ENCODE results near the gene DES. TPM values are rescaled to one million over a fixed set of nuclear protein-coding genes. Genes with fewer than 3 reads are reported as not detected.
A peak's percentile ranks its signal among the peaks of the same experiment; 100 is the strongest.

Gene DES
- total RNA-seq, 4 donors from 2014 or later: 82.0 to 574 (median 112) TPM

GRCh38 chr2:219438453-219438852 is 20.3 kb downstream of the DES start:
- peaks cover 0 to 27% (median 7%) of the 10 kb centered on the region in 4 donors for H3K4me1 ChIP-seq
- no peaks in the 10 kb centered on the region for H3K36me3 ChIP-seq
- no peak overlapping the region for H3K27ac ChIP-seq
- H3K9me3 ChIP-seq: no peaks in the 10 kb centered on the region
- H3K27me3 ChIP-seq: peaks cover 0 to 18% of the 10 kb centered on the region in 2 donors
- H3K4me3 ChIP-seq: no peak overlapping the region
- no peak for DNase-seq
- no peak for TF ChIP-seq CTCF (IDR thresholded peaks at IDR 0.05)
- TF ChIP-seq POLR2A (IDR thresholded peaks at IDR 0.05): no peak

- no peaks in the 10 kb centered on the region for H3K9me3 ChIP-seq
- H3K4me1 ChIP-seq: peaks cover 0 to 27% (median 7%) of the 10 kb centered on the region in 4 donors
- no peak for DNase-seq
- TF ChIP-seq POLR2A (IDR thresholded peaks at IDR 0.05): no peak
- no peak for TF ChIP-seq CTCF (IDR thresholded peaks at IDR 0.05)
- H3K27ac ChIP-seq: peak overlapping the region in 1 of 4 donors; percentile 12
- H3K4me3 ChIP-seq: no peak overlapping the region
- H3K27me3 ChIP-seq: peaks cover 0 to 18% of the 10 kb centered on the region in 2 donors
- no peaks in the 10 kb centered on the region for H3K36me3 ChIP-seq
Observed at GRCh38 chr2:219439506-219439905, 21.3 kb downstream of the DES start.

- peaks cover 0 to 16% (median 2%) of the 10 kb centered on the region in 4 donors for H3K4me1 ChIP-seq
- no peak for DNase-seq
- H3K36me3 ChIP-seq: no peaks in the 10 kb centered on the region
- no peaks in the 10 kb centered on the region for H3K9me3 ChIP-seq
- TF ChIP-seq CTCF (IDR thresholded peaks at IDR 0.05): no peak
- no peak for TF ChIP-seq POLR2A (IDR thresholded peaks at IDR 0.05)
- no peak overlapping the region for H3K4me3 ChIP-seq
- peaks cover 0 to 7% of the 10 kb centered on the region in 2 donors for H3K27me3 ChIP-seq
- peak overlapping the region in 1 of 4 donors; percentile 86 for H3K27ac ChIP-seq
Observed at GRCh38 chr2:219440388-219441256, 22.4 kb downstream of the DES start.

- H3K27ac ChIP-seq: peak overlapping the region in 3 of 4 donors; percentile 31 to 86 (median 55)
Observed at GRCh38 chr2:219441451-219442255, 23.5 kb downstream of the DES start.

More at GRCh38 chr2:219441451-219442255, 23.5 kb downstream of the DES start:
- peaks cover 0 to 5% of the 10 kb centered on the region in 2 donors for H3K27me3 ChIP-seq
- DNase-seq: peak; percentile 31 to 60 (median 60)
- H3K36me3 ChIP-seq: no peaks in the 10 kb centered on the region
- H3K9me3 ChIP-seq: no peaks in the 10 kb centered on the region
- TF ChIP-seq CTCF (IDR thresholded peaks at IDR 0.05) (no peak), POLR2A (IDR thresholded peaks at IDR 0.05) (no peak)
- H3K4me3 ChIP-seq: peak overlapping the region; percentile 41 to 66 (median 62)
- peaks cover 0 to 12% (median 2%) of the 10 kb centered on the region in 4 donors for H3K4me1 ChIP-seq

Measured in Peyer's patch (tissue), 4 donors.